Panc1 (cell line): Measurements from ENCODE around the gene LANCL2.

ENCODE experiments used
- POLR2AphosphoS5 ChIP-seq: IDR thresholded peaks from 2 replicates; pipeline ENCODE4 v1.6.1; 2012; ENCODE audit warnings: mild to moderate bottlenecking, low read depth, low read length, moderate library complexity
- TCF7L2 ChIP-seq: IDR thresholded peaks from 2 replicates; pipeline ENCODE4 v1.6.1; 2011; ENCODE audit warnings: mild to moderate bottlenecking, low read depth, low read length, inconsistent platforms
- TF ChIP-seq, protein P1 (sequence below): fragments of 450-650 bp; IDR thresholded peaks from 2 replicates; pipeline ENCODE4 v1.5.1; 2017; ENCODE audit warnings: mild to moderate bottlenecking
- TF ChIP-seq, protein P2 (sequence below), 2 experiments: IDR thresholded peaks; 2 replicates each; pipeline ENCODE4 v1.6.1; 2011 to 2012; ENCODE audit warnings: low read depth in 2 of 2, control low read depth in 1 of 2, low read length in 1 of 2, mild to moderate bottlenecking in 1 of 2, moderate library complexity in 1 of 2; ENCODE audit not compliant: insufficient read depth in 1 of 2

- TF ChIP-seq POLR2AphosphoS5 (no peak), TCF7L2 (no peak)
- TF ChIP-seq, protein P1, sequence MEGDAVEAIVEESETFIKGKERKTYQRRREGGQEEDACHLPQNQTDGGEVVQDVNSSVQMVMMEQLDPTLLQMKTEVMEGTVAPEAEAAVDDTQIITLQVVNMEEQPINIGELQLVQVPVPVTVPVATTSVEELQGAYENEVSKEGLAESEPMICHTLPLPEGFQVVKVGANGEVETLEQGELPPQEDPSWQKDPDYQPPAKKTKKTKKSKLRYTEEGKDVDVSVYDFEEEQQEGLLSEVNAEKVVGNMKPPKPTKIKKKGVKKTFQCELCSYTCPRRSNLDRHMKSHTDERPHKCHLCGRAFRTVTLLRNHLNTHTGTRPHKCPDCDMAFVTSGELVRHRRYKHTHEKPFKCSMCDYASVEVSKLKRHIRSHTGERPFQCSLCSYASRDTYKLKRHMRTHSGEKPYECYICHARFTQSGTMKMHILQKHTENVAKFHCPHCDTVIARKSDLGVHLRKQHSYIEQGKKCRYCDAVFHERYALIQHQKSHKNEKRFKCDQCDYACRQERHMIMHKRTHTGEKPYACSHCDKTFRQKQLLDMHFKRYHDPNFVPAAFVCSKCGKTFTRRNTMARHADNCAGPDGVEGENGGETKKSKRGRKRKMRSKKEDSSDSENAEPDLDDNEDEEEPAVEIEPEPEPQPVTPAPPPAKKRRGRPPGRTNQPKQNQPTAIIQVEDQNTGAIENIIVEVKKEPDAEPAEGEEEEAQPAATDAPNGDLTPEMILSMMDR, result no peak
- TF ChIP-seq, protein P2, sequence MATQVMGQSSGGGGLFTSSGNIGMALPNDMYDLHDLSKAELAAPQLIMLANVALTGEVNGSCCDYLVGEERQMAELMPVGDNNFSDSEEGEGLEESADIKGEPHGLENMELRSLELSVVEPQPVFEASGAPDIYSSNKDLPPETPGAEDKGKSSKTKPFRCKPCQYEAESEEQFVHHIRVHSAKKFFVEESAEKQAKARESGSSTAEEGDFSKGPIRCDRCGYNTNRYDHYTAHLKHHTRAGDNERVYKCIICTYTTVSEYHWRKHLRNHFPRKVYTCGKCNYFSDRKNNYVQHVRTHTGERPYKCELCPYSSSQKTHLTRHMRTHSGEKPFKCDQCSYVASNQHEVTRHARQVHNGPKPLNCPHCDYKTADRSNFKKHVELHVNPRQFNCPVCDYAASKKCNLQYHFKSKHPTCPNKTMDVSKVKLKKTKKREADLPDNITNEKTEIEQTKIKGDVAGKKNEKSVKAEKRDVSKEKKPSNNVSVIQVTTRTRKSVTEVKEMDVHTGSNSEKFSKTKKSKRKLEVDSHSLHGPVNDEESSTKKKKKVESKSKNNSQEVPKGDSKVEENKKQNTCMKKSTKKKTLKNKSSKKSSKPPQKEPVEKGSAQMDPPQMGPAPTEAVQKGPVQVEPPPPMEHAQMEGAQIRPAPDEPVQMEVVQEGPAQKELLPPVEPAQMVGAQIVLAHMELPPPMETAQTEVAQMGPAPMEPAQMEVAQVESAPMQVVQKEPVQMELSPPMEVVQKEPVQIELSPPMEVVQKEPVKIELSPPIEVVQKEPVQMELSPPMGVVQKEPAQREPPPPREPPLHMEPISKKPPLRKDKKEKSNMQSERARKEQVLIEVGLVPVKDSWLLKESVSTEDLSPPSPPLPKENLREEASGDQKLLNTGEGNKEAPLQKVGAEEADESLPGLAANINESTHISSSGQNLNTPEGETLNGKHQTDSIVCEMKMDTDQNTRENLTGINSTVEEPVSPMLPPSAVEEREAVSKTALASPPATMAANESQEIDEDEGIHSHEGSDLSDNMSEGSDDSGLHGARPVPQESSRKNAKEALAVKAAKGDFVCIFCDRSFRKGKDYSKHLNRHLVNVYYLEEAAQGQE (IDR thresholded peaks at IDR 0.05; ENCODE audit: insufficient read depth in 1 of 2, low read depth in 2 of 2, low read length in 1 of 2), result no peak
These were observed 105.1 kb downstream of the LANCL2 start for GRCh38 chr7:55470261-55470660.
